ENCODE measurements around the gene MAN1B1.

MAN1B1 gene

DNA sequence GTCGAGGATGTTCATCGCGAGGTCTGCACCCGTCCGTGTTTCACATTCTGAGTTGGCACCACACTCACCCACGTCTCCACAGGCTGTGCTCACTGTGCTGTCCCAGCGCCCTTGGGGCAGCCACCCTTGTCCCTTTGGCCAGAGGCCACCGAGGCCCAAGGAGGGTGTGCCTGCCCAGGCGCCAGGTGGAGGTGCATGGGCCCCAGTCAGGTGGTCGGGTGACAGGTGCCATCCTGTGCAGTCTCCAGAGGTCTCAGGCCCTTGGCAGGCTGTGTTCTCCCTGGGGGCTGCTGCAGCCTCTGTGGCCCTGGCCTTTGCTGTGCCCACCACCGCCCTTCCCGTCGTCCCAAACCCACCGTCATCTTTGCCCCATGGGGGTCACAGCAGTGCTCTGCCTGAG, 12.4 kb downstream of the MAN1B1 start:
- H3K27ac ChIP-seq (ENCODE audit: insufficient read depth in 1 of 2, low read depth in 1 of 2, low read length in 2 of 2, poor library complexity in 1 of 2, severe bottlenecking in 2 of 2) = no peak overlapping the region
- ChIA-PET CTCF (no interaction called here), POLR2A (no interaction called here)
- H3K4me1 ChIP-seq (ENCODE audit: control extremely low read depth in 1 of 4, control insufficient read depth in 4 of 4, insufficient read depth in 4 of 4, low read length in 3 of 4) = no peaks in the 10 kb centered on the region
- peaks cover 5 to 80% (median 59%) of the 10 kb centered on the region in 4 experiments for H3K36me3 ChIP-seq (ENCODE audit: control insufficient read depth in 4 of 4, insufficient read depth in 4 of 4, low read length in 3 of 4)
- no peaks in the 10 kb centered on the region for H3K27me3 ChIP-seq (replicated peaks in 2 of 5; ENCODE audit: control insufficient read depth in 4 of 5, insufficient read depth in 5 of 5, low read length in 4 of 5)
- no peak overlapping the region for H3K4me3 ChIP-seq (ENCODE audit: control insufficient read depth in 1 of 7, extremely low read depth in 1 of 7, insufficient read depth in 4 of 7, low read depth in 2 of 7, low read length in 6 of 7)
- 95% methylated on average over 6 of the region's 14 CpGs for WGBS (ENCODE audit: insufficient coverage)
- DNase-seq = no peak
- H3K9me3 ChIP-seq (ENCODE audit: control extremely low read depth in 1 of 5, control insufficient read depth in 4 of 5, insufficient read depth in 2 of 5, low read depth in 1 of 5, low read length in 4 of 5) = peaks cover 0 to 22% (median 4%) of the 10 kb centered on the region in 5 experiments

- no peak for DNase-seq
- Histone ChIP-seq H3K27me3 (replicated peaks in 2 of 5; ENCODE audit: control insufficient read depth in 4 of 5, insufficient read depth in 5 of 5, low read length in 4 of 5) (no peaks in the 10 kb centered on the region), H3K4me1 (ENCODE audit: control extremely low read depth in 1 of 4, control insufficient read depth in 4 of 4, insufficient read depth in 4 of 4, low read length in 3 of 4) (no peaks in the 10 kb centered on the region), H3K27ac (ENCODE audit: insufficient read depth in 1 of 2, low read depth in 1 of 2, low read length in 2 of 2, poor library complexity in 1 of 2, severe bottlenecking in 2 of 2) (no peak overlapping the region), H3K9me3 (ENCODE audit: control extremely low read depth in 1 of 5, control insufficient read depth in 4 of 5, insufficient read depth in 2 of 5, low read depth in 1 of 5, low read length in 4 of 5) (peaks cover 0 to 22% (median 4%) of the 10 kb centered on the region in 5 experiments), H3K36me3 (ENCODE audit: control insufficient read depth in 4 of 4, insufficient read depth in 4 of 4, low read length in 3 of 4) (peaks cover 5 to 94% (median 62%) of the 10 kb centered on the region in 4 experiments), H3K4me3 (ENCODE audit: control insufficient read depth in 1 of 7, extremely low read depth in 1 of 7, insufficient read depth in 4 of 7, low read depth in 2 of 7, low read length in 6 of 7) (no peak overlapping the region)
- POLR2A ChIA-PET = no interaction called here
- WGBS (ENCODE audit: insufficient coverage) = 97% methylated on average over 36 of the region's 37 CpGs
- CTCF ChIA-PET = interaction anchor here (1.1 kb wide), 1 partner anchor 12 kb away, joined by 3 read pairs; no protein-coding TSS in a partner anchor
Measured at GRCh38 chr9:137103206-137103999, 16.6 kb downstream of the MAN1B1 start.

- H3K4me1 ChIP-seq (ENCODE audit: control extremely low read depth in 1 of 4, control insufficient read depth in 4 of 4, insufficient read depth in 4 of 4, low read length in 3 of 4) = no peaks in the 10 kb centered on the region
- 98% methylated on average over 16 of the region's 31 CpGs for WGBS (ENCODE audit: insufficient coverage)
- peaks cover 5 to 97% (median 64%) of the 10 kb centered on the region in 4 experiments for H3K36me3 ChIP-seq (ENCODE audit: control insufficient read depth in 4 of 4, insufficient read depth in 4 of 4, low read length in 3 of 4)
- POLR2A ChIA-PET = no interaction called here
- no peaks in the 10 kb centered on the region for H3K27me3 ChIP-seq (replicated peaks in 2 of 5; ENCODE audit: control insufficient read depth in 4 of 5, insufficient read depth in 5 of 5, low read length in 4 of 5)
- peaks cover 0 to 22% (median 4%) of the 10 kb centered on the region in 5 experiments for H3K9me3 ChIP-seq (ENCODE audit: control extremely low read depth in 1 of 5, control insufficient read depth in 4 of 5, insufficient read depth in 2 of 5, low read depth in 1 of 5, low read length in 4 of 5)
- no peak for DNase-seq
- H3K27ac ChIP-seq (ENCODE audit: insufficient read depth in 1 of 2, low read depth in 1 of 2, low read length in 2 of 2, poor library complexity in 1 of 2, severe bottlenecking in 2 of 2) = no peak overlapping the region
- CTCF ChIA-PET = interaction anchor here (0.9 to 1.6 kb wide), 3 partner anchors 14 to 19 kb away, joined by 3 to 5 read pairs (median 4); partner anchors contain the start of gene MAN1B1
- H3K4me3 ChIP-seq (ENCODE audit: control insufficient read depth in 1 of 7, extremely low read depth in 1 of 7, insufficient read depth in 4 of 7, low read depth in 2 of 7, low read length in 6 of 7) = no peak overlapping the region
Measured at GRCh38 chr9:137105814-137106661, 19.3 kb downstream of the MAN1B1 start.

DNA sequence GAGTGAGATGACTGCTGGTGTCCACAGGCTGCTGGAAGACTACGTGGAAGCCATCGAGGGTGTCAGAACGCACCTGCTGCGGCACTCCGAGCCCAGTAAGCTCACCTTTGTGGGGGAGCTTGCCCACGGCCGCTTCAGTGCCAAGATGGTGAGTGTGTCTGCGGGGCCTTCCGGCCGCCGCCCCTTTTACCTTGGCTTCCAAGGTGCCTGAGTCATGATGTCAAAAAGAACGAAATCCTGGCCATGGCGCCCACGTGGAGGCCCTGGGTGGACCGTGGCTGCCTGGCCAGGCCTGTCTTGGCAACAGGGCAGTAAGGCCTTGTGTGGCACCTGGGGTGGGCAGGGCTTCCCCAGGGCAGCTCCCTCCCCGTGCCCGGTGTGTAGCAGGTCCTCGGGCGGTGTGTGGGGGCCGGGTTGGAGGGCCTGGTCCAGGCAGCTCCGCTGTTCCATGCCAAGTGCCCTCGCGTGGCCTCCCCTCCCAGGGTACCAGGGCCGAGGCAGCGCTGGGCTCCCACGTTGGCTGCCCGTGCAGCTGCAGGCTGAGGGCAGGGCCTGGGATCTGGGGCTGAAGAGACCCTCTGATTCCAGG, 20.0 kb downstream of the MAN1B1 start:
- DNase-seq = no peak
- H3K4me3 ChIP-seq (ENCODE audit: control insufficient read depth in 1 of 7, extremely low read depth in 1 of 7, insufficient read depth in 4 of 7, low read depth in 2 of 7, low read length in 6 of 7) = no peak overlapping the region
- H3K27me3 ChIP-seq (replicated peaks in 2 of 5; ENCODE audit: control insufficient read depth in 4 of 5, insufficient read depth in 5 of 5, low read length in 4 of 5) = no peaks in the 10 kb centered on the region
- H3K9me3 ChIP-seq (ENCODE audit: control extremely low read depth in 1 of 5, control insufficient read depth in 4 of 5, insufficient read depth in 2 of 5, low read depth in 1 of 5, low read length in 4 of 5) = peaks cover 0 to 17% (median 4%) of the 10 kb centered on the region in 5 experiments
- WGBS (ENCODE audit: insufficient coverage) = 97% methylated on average over 23 of the region's 27 CpGs
- POLR2A ChIA-PET = interaction anchor here (0.5 kb wide), 1 partner anchor 134 kb away, joined by 4 read pairs; no protein-coding TSS in a partner anchor
- H3K27ac ChIP-seq (ENCODE audit: insufficient read depth in 1 of 2, low read depth in 1 of 2, low read length in 2 of 2, poor library complexity in 1 of 2, severe bottlenecking in 2 of 2) = no peak overlapping the region
- no peaks in the 10 kb centered on the region for H3K4me1 ChIP-seq (ENCODE audit: control extremely low read depth in 1 of 4, control insufficient read depth in 4 of 4, insufficient read depth in 4 of 4, low read length in 3 of 4)
- H3K36me3 ChIP-seq (ENCODE audit: control insufficient read depth in 4 of 4, insufficient read depth in 4 of 4, low read length in 3 of 4) = peaks cover 2 to 95% (median 63%) of the 10 kb centered on the region in 4 experiments
- CTCF ChIA-PET = interaction anchor here (0.9 to 1.4 kb wide), 2 partner anchors 18 to 66 kb away, joined by 3 read pairs; no protein-coding TSS in a partner anchor

DNA sequence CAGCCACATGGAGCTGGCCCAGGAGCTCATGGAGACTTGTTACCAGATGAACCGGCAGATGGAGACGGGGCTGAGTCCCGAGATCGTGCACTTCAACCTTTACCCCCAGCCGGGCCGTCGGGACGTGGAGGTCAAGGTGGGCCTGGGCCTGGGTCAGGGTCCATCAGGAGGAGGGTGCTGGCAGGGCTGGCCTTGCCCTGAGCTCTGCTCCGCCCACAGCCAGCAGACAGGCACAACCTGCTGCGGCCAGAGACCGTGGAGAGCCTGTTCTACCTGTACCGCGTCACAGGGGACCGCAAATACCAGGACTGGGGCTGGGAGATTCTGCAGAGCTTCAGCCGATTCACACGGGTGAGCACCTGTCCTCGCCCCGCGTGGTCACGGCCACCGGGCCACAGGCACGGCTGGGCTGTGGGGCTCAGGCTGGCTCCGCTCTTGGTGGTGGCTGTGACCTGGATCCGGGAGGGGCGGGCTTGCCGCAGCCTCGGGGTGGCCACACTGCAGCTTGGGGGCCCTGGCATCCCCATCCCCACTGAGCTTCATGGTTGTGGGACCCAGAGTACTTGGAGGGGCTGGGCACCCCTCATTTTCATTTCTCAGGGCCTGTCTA, 20.6 kb downstream of the MAN1B1 start:
- 98% methylated on average over 27 of the region's 27 CpGs for WGBS (ENCODE audit: insufficient coverage)
- no peak for DNase-seq
- POLR2A ChIA-PET = no interaction called here
- Histone ChIP-seq H3K27ac (ENCODE audit: insufficient read depth in 1 of 2, low read depth in 1 of 2, low read length in 2 of 2, poor library complexity in 1 of 2, severe bottlenecking in 2 of 2) (no peak overlapping the region), H3K9me3 (ENCODE audit: control extremely low read depth in 1 of 5, control insufficient read depth in 4 of 5, insufficient read depth in 2 of 5, low read depth in 1 of 5, low read length in 4 of 5) (peaks cover 0 to 10% (median 1%) of the 10 kb centered on the region in 5 experiments), H3K36me3 (ENCODE audit: control insufficient read depth in 4 of 4, insufficient read depth in 4 of 4, low read length in 3 of 4) (peaks cover 0 to 95% (median 61%) of the 10 kb centered on the region in 4 experiments), H3K4me1 (ENCODE audit: control extremely low read depth in 1 of 4, control insufficient read depth in 4 of 4, insufficient read depth in 4 of 4, low read length in 3 of 4) (no peaks in the 10 kb centered on the region), H3K27me3 (replicated peaks in 2 of 5; ENCODE audit: control insufficient read depth in 4 of 5, insufficient read depth in 5 of 5, low read length in 4 of 5) (no peaks in the 10 kb centered on the region), H3K4me3 (ENCODE audit: control insufficient read depth in 1 of 7, extremely low read depth in 1 of 7, insufficient read depth in 4 of 7, low read depth in 2 of 7, low read length in 6 of 7) (no peak overlapping the region)
- CTCF ChIA-PET = interaction anchor here (0.9 to 1.8 kb wide), 4 partner anchors 11 to 65 kb away, joined by 3 to 7 read pairs (median 5); no protein-coding TSS in a partner anchor

- Histone ChIP-seq H3K36me3 (ENCODE audit: control insufficient read depth in 4 of 4, insufficient read depth in 4 of 4, low read length in 3 of 4) (peaks cover 0 to 95% (median 58%) of the 10 kb centered on the region in 4 experiments), H3K4me3 (ENCODE audit: control insufficient read depth in 1 of 7, extremely low read depth in 1 of 7, insufficient read depth in 4 of 7, low read depth in 2 of 7, low read length in 6 of 7) (no peak overlapping the region), H3K27ac (ENCODE audit: insufficient read depth in 1 of 2, low read depth in 1 of 2, low read length in 2 of 2, poor library complexity in 1 of 2, severe bottlenecking in 2 of 2) (no peak overlapping the region), H3K4me1 (ENCODE audit: control extremely low read depth in 1 of 4, control insufficient read depth in 4 of 4, insufficient read depth in 4 of 4, low read length in 3 of 4) (no peaks in the 10 kb centered on the region), H3K27me3 (replicated peaks in 2 of 5; ENCODE audit: control insufficient read depth in 4 of 5, insufficient read depth in 5 of 5, low read length in 4 of 5) (no peaks in the 10 kb centered on the region), H3K9me3 (ENCODE audit: control extremely low read depth in 1 of 5, control insufficient read depth in 4 of 5, insufficient read depth in 2 of 5, low read depth in 1 of 5, low read length in 4 of 5) (peaks cover 0 to 5% (median 0%) of the 10 kb centered on the region in 5 experiments)
- POLR2A ChIA-PET = no interaction called here
- CTCF ChIA-PET = interaction anchor here (1.4 to 1.8 kb wide), 3 partner anchors 10 to 65 kb away, joined by 3 to 7 read pairs (median 7); no protein-coding TSS in a partner anchor
- DNase-seq = no peak
- 97% methylated on average over 16 of the region's 17 CpGs for WGBS (ENCODE audit: insufficient coverage)
Measured at GRCh38 chr9:137107982-137108381, 21.2 kb downstream of the MAN1B1 start.
